IMR-90 (cell line): ENCODE data around the gene CLEC4G. TPM values are rescaled to one million over a fixed set of nuclear protein-coding genes. Genes with fewer than 3 reads are reported as not detected.
A peak's percentile ranks its signal among the peaks of the same experiment; 100 is the strongest.

Source experiments
- ATAC-seq: fragments of 200-7000 bp; cut with Tn5 transposase; 2 replicates; pipeline ENCODE4 v1.9.1; 2020; ENCODE audit warnings: low read depth, mild to moderate bottlenecking, moderate library complexity
- BruUV-seq: library from RNA; stranded (reverse); fragments of 400-500 nt; replicated peaks from 2 replicates; lab custom pipeline; 2021; lab: Mats Ljungman, UMichigan
- CTCF ChIA-PET: fragments of 300-600 bp; formaldehyde crosslinking; extraction: SDS; loops from one replicate; lab custom pipeline; 2021; ENCODE audit warnings: antibody characterized with exemption; lab: Yijun Ruan, JAX
- POLR2A ChIA-PET: fragments of 300-600 bp; sonication (Branson Sonifier 250); formaldehyde crosslinking; loops from one replicate; lab custom pipeline; 2022; ENCODE audit warnings: antibody characterized with exemption; ENCODE audit not compliant: unreplicated experiment; lab: Charles Lee
- DNase-seq: peaks from one replicate; pipeline ENCODE4 v3.0.0; 2013
- H2AFZ ChIP-seq: replicated peaks from 2 replicates; pipeline ENCODE3; 2013; ENCODE audit warnings: low read length, mild to moderate bottlenecking; ENCODE audit not compliant: poor library complexity
- H2AK5ac ChIP-seq: 2 replicates; pipeline ENCODE4 v1.6.1; 2013; ENCODE audit warnings: low read depth, low read length, inconsistent platforms
- H2AK9ac ChIP-seq: replicated peaks from 2 replicates; pipeline ENCODE3; 2013; ENCODE audit warnings: mild to moderate bottlenecking, low read depth, low read length, moderate library complexity; ENCODE audit not compliant: poor library complexity
- H2BK120ac ChIP-seq: 2 replicates; pipeline ENCODE4 v1.6.1; 2013; ENCODE audit warnings: low read depth, low read length, inconsistent platforms
- H2BK15ac ChIP-seq: 3 replicates; pipeline ENCODE4 v1.6.1; 2013; ENCODE audit warnings: low read depth, low read length, inconsistent platforms
- H2BK20ac ChIP-seq: 2 replicates; pipeline ENCODE4 v1.6.1; 2013; ENCODE audit warnings: low read depth, mild to moderate bottlenecking, inconsistent platforms, low read length, moderate library complexity
- H2BK5ac ChIP-seq: 2 replicates; pipeline ENCODE4 v1.6.1; 2013; ENCODE audit warnings: mild to moderate bottlenecking, low read depth, low read length, inconsistent platforms; ENCODE audit not compliant: poor library complexity, severe bottlenecking
- H3K14ac ChIP-seq: replicated peaks from 2 replicates; pipeline ENCODE4 v1.6.1; 2013; ENCODE audit warnings: low read depth, low read length, inconsistent platforms
- H3K18ac ChIP-seq: 2 replicates; pipeline ENCODE4 v1.6.1; 2013; ENCODE audit warnings: low read depth, low read length, control low read depth
- H3K23ac ChIP-seq: 2 replicates; pipeline ENCODE4 v1.6.1; 2013; ENCODE audit warnings: low read depth, low read length, inconsistent platforms
- H3K27ac ChIP-seq: 2 replicates; pipeline ENCODE4 v1.5.1; 2013; ENCODE audit warnings: mild to moderate bottlenecking, control low read depth, low read length; ENCODE audit not compliant: insufficient read depth
- H3K27me3 ChIP-seq: 2 replicates; pipeline ENCODE4 v1.6.1; 2013; ENCODE audit warnings: low read length; ENCODE audit not compliant: control insufficient read depth, insufficient read depth
- H3K36me3 ChIP-seq: 2 replicates; pipeline ENCODE4 v1.6.1; 2013; ENCODE audit warnings: low read length, mixed read lengths; ENCODE audit not compliant: control insufficient read depth, insufficient read depth
- H3K4ac ChIP-seq: 2 replicates; pipeline ENCODE4 v1.6.1; 2013; ENCODE audit warnings: low read depth, low read length, inconsistent platforms
- H3K4me1 ChIP-seq: 2 replicates; pipeline ENCODE4 v1.6.1; 2013; ENCODE audit warnings: low read length, mixed read lengths; ENCODE audit not compliant: control insufficient read depth, insufficient read depth
- H3K4me2 ChIP-seq: 2 replicates; pipeline ENCODE4 v1.6.1; 2013; ENCODE audit warnings: low read depth, mild to moderate bottlenecking, control low read depth, low read length, moderate library complexity
- H3K4me3 ChIP-seq: 2 replicates; pipeline ENCODE4 v1.5.1; 2013; ENCODE audit warnings: low read depth, mild to moderate bottlenecking, control low read depth, low read length, moderate library complexity; ENCODE audit not compliant: insufficient read depth
- H3K56ac ChIP-seq: 2 replicates; pipeline ENCODE4 v1.6.1; 2013; ENCODE audit warnings: low read length, inconsistent platforms; ENCODE audit not compliant: insufficient read depth; ENCODE audit errors: extremely low read depth
- H3K79me1 ChIP-seq, 2 experiments: 2 replicates each; pipeline ENCODE4 v1.6.1; 2013; ENCODE audit warnings: low read length in 2 of 2, inconsistent platforms in 1 of 2, low read depth in 1 of 2
- H3K9ac ChIP-seq: 2 replicates; pipeline ENCODE4 v1.6.1; 2013; ENCODE audit warnings: low read depth, low read length, control low read depth
- H3K9me1 ChIP-seq: 2 replicates; pipeline ENCODE4 v1.6.1; 2013; ENCODE audit warnings: low read length, inconsistent platforms; ENCODE audit not compliant: insufficient read depth
- H3K9me3 ChIP-seq: 2 replicates; pipeline ENCODE4 v1.6.1; 2013; ENCODE audit warnings: low read length; ENCODE audit not compliant: control insufficient read depth, insufficient read depth
- H4K20me1 ChIP-seq: 2 replicates; pipeline ENCODE4 v1.6.1; 2013; ENCODE audit warnings: low read length, inconsistent platforms; ENCODE audit not compliant: insufficient read depth
- H4K5ac ChIP-seq: 2 replicates; pipeline ENCODE4 v1.6.1; 2013; ENCODE audit warnings: mild to moderate bottlenecking, low read depth, low read length, control low read depth
- H4K8ac ChIP-seq, 2 experiments: 2 replicates each; pipeline ENCODE4 v1.6.1; 2013; ENCODE audit warnings: low read depth in 2 of 2, low read length in 2 of 2, control low read depth in 1 of 2, inconsistent platforms in 1 of 2
- H4K91ac ChIP-seq: 2 replicates; pipeline ENCODE4 v1.6.1; 2013; ENCODE audit warnings: low read depth, low read length, inconsistent platforms; ENCODE audit not compliant: insufficient read depth
- BHLHE40 ChIP-seq: fragments of 150-350 bp; IDR thresholded peaks from 2 replicates; pipeline ENCODE4 v1.6.1; 2016; ENCODE audit warnings: mild to moderate bottlenecking, low read depth, low read length
- CEBPB ChIP-seq: IDR thresholded peaks from 2 replicates; pipeline ENCODE4 v1.6.1; 2012; ENCODE audit warnings: low read depth, low read length, improper control_type of control experiment
- CHD1 ChIP-seq: IDR thresholded peaks from 2 replicates; pipeline ENCODE4 v1.6.1; 2012; ENCODE audit warnings: low read depth, low read length, improper control_type of control experiment
- ELK1 ChIP-seq: fragments of 150-350 bp; IDR thresholded peaks from 2 replicates; pipeline ENCODE4 v1.6.1; 2016; ENCODE audit warnings: low read depth, mild to moderate bottlenecking, low read length, moderate library complexity, borderline replicate concordance
- FOS ChIP-seq: fragments of 150-350 bp; IDR thresholded peaks from 2 replicates; pipeline ENCODE4 v1.6.1; 2016; ENCODE audit warnings: low read depth, low read length
- MAFK ChIP-seq: IDR thresholded peaks from 2 replicates; pipeline ENCODE4 v1.6.1; 2012; ENCODE audit warnings: low read depth, low read length, improper control_type of control experiment
- MAZ ChIP-seq: IDR thresholded peaks from 2 replicates; pipeline ENCODE4 v1.6.1; 2012; ENCODE audit warnings: low read depth, mild to moderate bottlenecking, low read length, improper control_type of control experiment, moderate library complexity, borderline replicate concordance
- MXI1 ChIP-seq: IDR thresholded peaks from 2 replicates; pipeline ENCODE4 v1.6.1; 2012; ENCODE audit warnings: low read depth, mild to moderate bottlenecking, low read length, moderate library complexity, borderline replicate concordance
- NFE2L2 ChIP-seq: fragments of 150-350 bp; IDR thresholded peaks from 2 replicates; pipeline ENCODE4 v1.6.1; 2016; ENCODE audit warnings: low read depth, mild to moderate bottlenecking, low read length
- POLR2A ChIP-seq: IDR thresholded peaks from 2 replicates; pipeline ENCODE4 v1.6.1; 2012; ENCODE audit warnings: mild to moderate bottlenecking, low read depth, low read length
- RFX5 ChIP-seq: IDR thresholded peaks from 2 replicates; pipeline ENCODE4 v1.8.0; 2012; ENCODE audit warnings: low read depth, mild to moderate bottlenecking, low read length, moderate library complexity
- SMC3 ChIP-seq: fragments of 150-350 bp; IDR thresholded peaks from 2 replicates; pipeline ENCODE4 v1.6.1; 2016; ENCODE audit warnings: low read depth, mild to moderate bottlenecking, antibody characterized with exemption, low read length, moderate library complexity
- USF2 ChIP-seq: fragments of 150-350 bp; IDR thresholded peaks from 2 replicates; pipeline ENCODE4 v1.6.1; 2017; ENCODE audit warnings: mild to moderate bottlenecking, antibody characterized with exemption, low read length, low read depth
- WGBS, 2 experiments: methylation state at CpG; one replicate each; pipeline versions ENCODE4 v1.1.5 to v1.1.7; 2013; ENCODE audit warnings: missing lambda C conversion rate in 2 of 2; ENCODE audit not compliant: insufficient read length in 1 of 2; ENCODE audit errors: extremely low coverage in 2 of 2; 5-methylcytosine and 5-hydroxymethylcytosine counted together
- dilution Hi-C: fragments of 300-500 bp; cut with HindIII; formaldehyde crosslinking; loops from one replicate; pipeline ENCODE4 v1.14.3; 2018; ENCODE audit warnings: low sequenced_read_pairs; ENCODE audit not compliant: unreplicated experiment
- in situ Hi-C: fragments of 300-500 bp; cut with MboI; formaldehyde crosslinking; loops from 3 replicates; pipeline ENCODE4 v1.14.3; 2019; ENCODE audit warnings: low sequenced_read_pairs, inconsistent platforms, mixed read lengths
- intact Hi-C: fragments of 100-400 bp; cut with micrococcal nuclease; formaldehyde crosslinking; loops from 2 replicates; pipeline ENCODE4 v1.10.0; 2022
- polyA plus RNA-seq, 3 experiments: library from polyadenylated mRNA; depleted of rRNA; stranded (reverse); fragments of >200 nt; gene quantifications; 2 replicates each; pipeline ENCODE4 v1.2.3, GENCODE V29; 2012; ENCODE audit warnings: low replicate concordance in 1 of 3
- total RNA-seq: library from RNA; depleted of rRNA; stranded (reverse); fragments of >200 nt; gene quantifications from 2 replicates; pipeline ENCODE4 v1.2.3, GENCODE V29; 2012

CLEC4G gene
- total and polyA plus RNA-seq, 2 of the 4 experiments (the other 2 are of a cell fraction): not detected

GRCh38 chr19:7722231-7722651, 9.7 kb downstream of the CLEC4G start:
- no peak overlapping the region for H2BK5ac ChIP-seq
- in situ Hi-C loops (no loop called here), intact Hi-C loops (loop anchor here (5.0 kb wide), 1 partner anchor 35 kb away; no protein-coding TSS in a partner anchor), dilution Hi-C loops (no loop called here)
- H3K4me1 ChIP-seq: no peaks in the 10 kb centered on the region
- CTCF ChIA-PET: no interaction called here
- no TSS peak for BruUV-seq
- H2BK120ac ChIP-seq: no peak overlapping the region
- H3K4me2 ChIP-seq: no peak overlapping the region
- no peak overlapping the region for H2BK15ac ChIP-seq
- no peak overlapping the region for H3K23ac ChIP-seq
- H3K4ac ChIP-seq: no peak overlapping the region
- POLR2A ChIA-PET: no interaction called here
- H3K9me1 ChIP-seq: no peaks in the 10 kb centered on the region
- no peak overlapping the region for H2AK5ac ChIP-seq
- peaks cover 17% of the 10 kb centered on the region for H3K27me3 ChIP-seq
- no peaks in the 10 kb centered on the region for H3K9me3 ChIP-seq
- no peak overlapping the region for H4K5ac ChIP-seq
- H4K8ac ChIP-seq: no peak overlapping the region
- TF ChIP-seq CEBPB (no peak), BHLHE40 (no peak), CHD1 (no peak), MXI1 (no peak), NFE2L2 (no peak), USF2 (no peak), RFX5 (no peak), POLR2A (no peak), SMC3 (no peak), FOS (no peak), MAZ (no peak), ELK1 (no peak), MAFK (no peak)
- no peak overlapping the region for H3K56ac ChIP-seq
- no peak overlapping the region for H2AFZ ChIP-seq
- no peak overlapping the region for H3K18ac ChIP-seq
- ATAC-seq (no peak), DNase-seq (no peak)
- H3K9ac ChIP-seq: no peak overlapping the region
- no peaks in the 10 kb centered on the region for H4K20me1 ChIP-seq
- no peak overlapping the region for H3K4me3 ChIP-seq
- H2BK20ac ChIP-seq: no peak overlapping the region
- H3K79me1 ChIP-seq: no peaks in the 10 kb centered on the region
- peak overlapping the region; percentile 70 for H2AK9ac ChIP-seq
- no peak overlapping the region for H3K14ac ChIP-seq
- WGBS, 2 experiments: no CpG with 5 or more reads among the region's 5 CpGs
- H3K36me3 ChIP-seq: no peaks in the 10 kb centered on the region
- H3K27ac ChIP-seq: no peak overlapping the region
- H4K91ac ChIP-seq: no peak overlapping the region
